ENCODE measurements around the gene GANAB. TPM values are rescaled to one million over a fixed set of nuclear protein-coding genes. Genes with fewer than 3 reads are reported as not detected.

The GANAB gene
- total and polyA plus RNA-seq, 2 of the 4 experiments (the other 2 are of a cell fraction) = 209 to 344 TPM

- peak overlapping the region; percentile 11 for H4K5ac ChIP-seq (ENCODE audit: low read depth, low read length)
- H4K91ac ChIP-seq (ENCODE audit: insufficient read depth, low read depth, low read length) = peak overlapping the region; percentile 66
- TF ChIP-seq POLR2A (IDR thresholded peaks at IDR 0.05; ENCODE audit: low read depth, low read length) (no peak), MXI1 (IDR thresholded peaks at IDR 0.05; ENCODE audit: borderline replicate concordance, low read depth, low read length) (no peak), CTCF (conservative IDR thresholded peaks at IDR 0.05; ENCODE audit: low read depth, low read length) (no peak), CHD1 (IDR thresholded peaks at IDR 0.05; ENCODE audit: low read depth, low read length) (no peak), FOS (IDR thresholded peaks at IDR 0.05; ENCODE audit: low read depth, low read length) (no peak), MAFK (IDR thresholded peaks at IDR 0.05; ENCODE audit: low read depth, low read length) (no peak), RFX5 (IDR thresholded peaks at IDR 0.05; ENCODE audit: low read depth, low read length) (no peak), RAD21 (IDR thresholded peaks at IDR 0.05; ENCODE audit: low read length) (no peak), CEBPB (IDR thresholded peaks at IDR 0.05; ENCODE audit: low read depth, low read length) (no peak), NFE2L2 (IDR thresholded peaks at IDR 0.05; ENCODE audit: low read depth, low read length) (no peak), ELK1 (IDR thresholded peaks at IDR 0.05; ENCODE audit: borderline replicate concordance, low read depth, low read length) (no peak), BHLHE40 (IDR thresholded peaks at IDR 0.05; ENCODE audit: low read depth, low read length) (no peak)
- no TSS peak for BruUV-seq (replicated peaks)
- H2AFZ ChIP-seq (replicated peaks; ENCODE audit: low read length, poor library complexity) = peak overlapping the region; percentile 97
- H3K9me3 ChIP-seq (ENCODE audit: control insufficient read depth, insufficient read depth, low read length) = no peaks in the 10 kb centered on the region
- intact Hi-C loops (cut with micrococcal nuclease) (no loop called here), in situ Hi-C loops (cut with MboI; ENCODE audit: low sequenced_read_pairs) (no loop called here), dilution Hi-C loops (cut with HindIII; ENCODE audit: low sequenced_read_pairs, unreplicated experiment) (no loop called here)
- H3K4ac ChIP-seq (ENCODE audit: low read depth, low read length) = peak overlapping the region; percentile 78; the same call in 1 of the 2 replicates
- H3K4me1 ChIP-seq (ENCODE audit: control insufficient read depth, insufficient read depth, low read length) = peaks cover 8% of the 10 kb centered on the region
- no peak overlapping the region for H2BK20ac ChIP-seq (ENCODE audit: low read depth, low read length)
- peak overlapping the region; percentile 69 for H4K8ac ChIP-seq (ENCODE audit: low read depth in 2 of 2, low read length in 2 of 2)
- H2AK9ac ChIP-seq (replicated peaks; ENCODE audit: low read depth, low read length, poor library complexity) = peak overlapping the region; percentile 99
- no peaks in the 10 kb centered on the region for H3K27me3 ChIP-seq (ENCODE audit: control insufficient read depth, insufficient read depth, low read length)
- peaks cover 33 to 50% of the 10 kb centered on the region in 2 experiments for H3K79me1 ChIP-seq (ENCODE audit: low read depth in 1 of 2, low read length in 2 of 2)
- peak overlapping the region; percentile 64 for H2BK5ac ChIP-seq (ENCODE audit: low read depth, low read length, poor library complexity, severe bottlenecking)
- peak overlapping the region; percentile 84 for H3K4me2 ChIP-seq (ENCODE audit: low read depth, low read length)
- WGBS, 2 experiments (ENCODE audit: extremely low coverage in 2 of 2, insufficient read length in 1 of 2) = 0% methylated on average over 19 of the region's 36 CpGs; no CpG with 5 or more reads in 1 of the 2 experiments
- ATAC-seq (ENCODE audit: low read depth) (peak; percentile 27), DNase-seq (peak; percentile 50)
- H3K56ac ChIP-seq (ENCODE audit: extremely low read depth, insufficient read depth, low read length) = peak overlapping the region; percentile 54
- peaks cover 9% of the 10 kb centered on the region for H3K9me1 ChIP-seq (ENCODE audit: insufficient read depth, low read length)
- H3K9ac ChIP-seq (ENCODE audit: low read depth, low read length) = peak overlapping the region; percentile 79
- H4K20me1 ChIP-seq (ENCODE audit: insufficient read depth, low read length) = peaks cover 18% of the 10 kb centered on the region
- peak overlapping the region; percentile 80 for H2AK5ac ChIP-seq (ENCODE audit: low read depth, low read length)
- POLR2A ChIA-PET (ENCODE audit: unreplicated experiment) = interaction anchor here (0.5 to 1.6 kb wide), 11 partner anchors 10 to 309 kb away, joined by 3 to 24 read pairs (median 4); partner anchors contain the start of genes EEF1G, INTS5, MTA2 and TUT1
- no peak overlapping the region; the same call in 1 of the 2 replicates for H2BK120ac ChIP-seq (ENCODE audit: low read depth, low read length)
- peak overlapping the region; percentile 73 for H3K4me3 ChIP-seq (ENCODE audit: insufficient read depth, low read depth, low read length)
- CTCF ChIA-PET = interaction anchor here (1.0 to 1.4 kb wide), 3 partner anchors 12 to 104 kb away, joined by 3 to 4 read pairs (median 3); partner anchors contain the start of gene INTS5
- H3K23ac ChIP-seq (ENCODE audit: low read depth, low read length) = peak overlapping the region; percentile 83
- no peak overlapping the region; the same call in 2 of the 3 replicates for H2BK15ac ChIP-seq (ENCODE audit: low read depth, low read length)
- H3K36me3 ChIP-seq (ENCODE audit: control insufficient read depth, insufficient read depth, low read length) = peaks cover 15% of the 10 kb centered on the region
- peak overlapping the region; percentile 74 for H3K27ac ChIP-seq (ENCODE audit: insufficient read depth, low read length)
- H3K18ac ChIP-seq (ENCODE audit: low read depth, low read length) = no peak overlapping the region
- peak overlapping the region; percentile 94 for H3K14ac ChIP-seq (replicated peaks; ENCODE audit: low read depth, low read length)
Measured at GRCh38 chr11:62664405-62665074, 18.1 kb upstream of the GANAB start.
